Keratinocyte (primary cell): ENCODE data around the gene CAPN11. TPM values are rescaled to one million over a fixed set of nuclear protein-coding genes. Genes with fewer than 3 reads are reported as not detected.

Experiments
- DNase-seq: peaks from one replicate; pipeline ENCODE4 v3.0.0-alpha.2; 2011; ENCODE audit warnings: low read depth, missing footprints, low spot score
- FAIRE-seq: peaks from 2 replicates; lab custom pipeline; 2011; peaks lifted over from hg19 to GRCh38; lab: Jason Lieb, UNC
- H2AFZ ChIP-seq: 2 replicates; pipeline ENCODE4 v1.6.0; 2012; ENCODE audit warnings: low read length, control low read depth, inconsistent platforms; ENCODE audit not compliant: control insufficient read depth
- H3K27ac ChIP-seq: 2 replicates; pipeline ENCODE4 v1.5.1; 2011; ENCODE audit warnings: low read length; ENCODE audit not compliant: control insufficient read depth, insufficient read depth
- H3K27me3 ChIP-seq: 3 replicates; pipeline ENCODE4 v1.6.0; 2011; ENCODE audit warnings: low read length; ENCODE audit not compliant: control insufficient read depth, insufficient read depth; ENCODE audit errors: extremely low read depth
- H3K36me3 ChIP-seq, 2 experiments: 2 replicates in 1 of 2; 3 replicates in 1 of 2; pipeline ENCODE4 v1.5.1; 2011; ENCODE audit warnings: low read length in 2 of 2, mild to moderate bottlenecking in 1 of 2; ENCODE audit not compliant: control insufficient read depth in 2 of 2, insufficient read depth in 2 of 2; ENCODE audit errors: extremely low read depth in 1 of 2
- H3K4me1 ChIP-seq: 3 replicates; pipeline ENCODE4 v1.5.1; 2011; ENCODE audit warnings: low read length; ENCODE audit not compliant: control insufficient read depth, insufficient read depth; ENCODE audit errors: extremely low read depth
- H3K4me2 ChIP-seq: 3 replicates; pipeline ENCODE4 v1.6.0; 2011; ENCODE audit warnings: low read depth, low read length; ENCODE audit not compliant: control insufficient read depth, insufficient read depth; ENCODE audit errors: extremely low read depth
- H3K4me3 ChIP-seq, 3 experiments: fragments of 200-600 bp in 1 of 3; sonication (generic) in 1 of 3; 2 replicates in 2 of 3; 3 replicates in 1 of 3; pipeline ENCODE4 v1.5.1; 2011 to 2016; ENCODE audit warnings: low read length in 3 of 3, mild to moderate bottlenecking in 3 of 3, control low read depth in 2 of 3, inconsistent platforms in 1 of 3, low read depth in 1 of 3, mixed read lengths in 1 of 3, mixed run types in 1 of 3, moderate library complexity in 1 of 3; ENCODE audit not compliant: control insufficient read depth in 2 of 3, insufficient read depth in 2 of 3; ENCODE audit errors: extremely low read depth in 1 of 3
- H3K79me2 ChIP-seq: 2 replicates; pipeline ENCODE4 v1.6.0; 2012; ENCODE audit warnings: low read length; ENCODE audit not compliant: control insufficient read depth, insufficient read depth
- H3K9ac ChIP-seq: 3 replicates; pipeline ENCODE4 v1.6.0; 2011; ENCODE audit warnings: low read length; ENCODE audit not compliant: control insufficient read depth, insufficient read depth; ENCODE audit errors: extremely low read depth
- H3K9me1 ChIP-seq: 3 replicates; pipeline ENCODE4 v1.6.0; 2011; ENCODE audit warnings: low read length; ENCODE audit not compliant: control insufficient read depth, insufficient read depth; ENCODE audit errors: extremely low read depth
- H3K9me3 ChIP-seq: 2 replicates; pipeline ENCODE4 v1.5.1; 2012; ENCODE audit warnings: low read depth, low read length; ENCODE audit not compliant: control insufficient read depth
- H4K20me1 ChIP-seq: 3 replicates; pipeline ENCODE4 v1.6.0; 2011; ENCODE audit warnings: low read length; ENCODE audit not compliant: control insufficient read depth, insufficient read depth; ENCODE audit errors: extremely low read depth
- EZH2 ChIP-seq: IDR thresholded peaks from one replicate; pipeline ENCODE4 v1.6.1; 2012; ENCODE audit warnings: inconsistent platforms, mild to moderate bottlenecking, low read length, moderate library complexity
- dilution Hi-C: fragments of 300-500 bp; cut with MboI; formaldehyde crosslinking; loops from one replicate; pipeline ENCODE4 v1.7.0; 2020; ENCODE audit warnings: low sequenced_read_pairs; ENCODE audit not compliant: extremely low pct_ligation_motif_present
- polyA plus RNA-seq, 5 experiments: library from polyadenylated mRNA; depleted of rRNA in 3 of 5; stranded (reverse) in 3 of 5; stranded (forward) in 1 of 5; unstranded in 1 of 5; fragments of >200 nt; gene quantifications; 1 replicate in 1 of 5; 2 replicates in 3 of 5; 3 replicates in 1 of 5; pipeline versions ENCODE4 v1.2.1 to v1.2.3, GENCODE V29; 2011 to 2012; ENCODE audit warnings: missing spikeins in 2 of 5, low read depth in 1 of 5, low replicate concordance in 1 of 5
- TF ChIP-seq, protein P1 (sequence below), 3 experiments: IDR thresholded peaks in 1 of 3; conservative IDR thresholded peaks in 1 of 3; optimal IDR thresholded peaks in 1 of 3; 2 replicates in 2 of 3; 3 replicates in 1 of 3; pipeline versions ENCODE3 to v1.5.1; 2011; ENCODE audit warnings: low read length in 3 of 3, mild to moderate bottlenecking in 3 of 3, moderate library complexity in 2 of 3, control low read depth in 1 of 3, inconsistent platforms in 1 of 3; ENCODE audit not compliant: insufficient read depth in 2 of 3; ENCODE audit errors: extremely low read depth in 1 of 3

The CAPN11 gene
- polyA plus RNA-seq, 1 donor (not counting 4 experiments of a cell fraction or from before 2014, with no cell fraction given), result not detected

GRCh38 chr6:44169154-44169553 is 10.5 kb downstream of the CAPN11 start:
- no peaks in the 10 kb centered on the region for H3K79me2 ChIP-seq
- H3K27ac ChIP-seq, result no peak overlapping the region
- peak overlapping the region; percentile 27 for H3K4me2 ChIP-seq
- no peak overlapping the region for H3K9ac ChIP-seq
- no peaks in the 10 kb centered on the region for H3K9me1 ChIP-seq
- no peak overlapping the region for H3K4me3 ChIP-seq
- H3K4me1 ChIP-seq, result peaks cover 16% of the 10 kb centered on the region
- FAIRE-seq (no peak), DNase-seq (no peak)
- H2AFZ ChIP-seq, result no peak overlapping the region
- dilution Hi-C loops, result no loop called here
- H4K20me1 ChIP-seq, result no peaks in the 10 kb centered on the region
- peaks cover 6% of the 10 kb centered on the region for H3K27me3 ChIP-seq
- H3K9me3 ChIP-seq, result no peaks in the 10 kb centered on the region
- TF ChIP-seq EZH2, result no peak
- TF ChIP-seq, protein P1, sequence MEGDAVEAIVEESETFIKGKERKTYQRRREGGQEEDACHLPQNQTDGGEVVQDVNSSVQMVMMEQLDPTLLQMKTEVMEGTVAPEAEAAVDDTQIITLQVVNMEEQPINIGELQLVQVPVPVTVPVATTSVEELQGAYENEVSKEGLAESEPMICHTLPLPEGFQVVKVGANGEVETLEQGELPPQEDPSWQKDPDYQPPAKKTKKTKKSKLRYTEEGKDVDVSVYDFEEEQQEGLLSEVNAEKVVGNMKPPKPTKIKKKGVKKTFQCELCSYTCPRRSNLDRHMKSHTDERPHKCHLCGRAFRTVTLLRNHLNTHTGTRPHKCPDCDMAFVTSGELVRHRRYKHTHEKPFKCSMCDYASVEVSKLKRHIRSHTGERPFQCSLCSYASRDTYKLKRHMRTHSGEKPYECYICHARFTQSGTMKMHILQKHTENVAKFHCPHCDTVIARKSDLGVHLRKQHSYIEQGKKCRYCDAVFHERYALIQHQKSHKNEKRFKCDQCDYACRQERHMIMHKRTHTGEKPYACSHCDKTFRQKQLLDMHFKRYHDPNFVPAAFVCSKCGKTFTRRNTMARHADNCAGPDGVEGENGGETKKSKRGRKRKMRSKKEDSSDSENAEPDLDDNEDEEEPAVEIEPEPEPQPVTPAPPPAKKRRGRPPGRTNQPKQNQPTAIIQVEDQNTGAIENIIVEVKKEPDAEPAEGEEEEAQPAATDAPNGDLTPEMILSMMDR (optimal IDR thresholded peaks at IDR 0.05 in 1 of 3, IDR thresholded peaks at IDR 0.05 in 1 of 3, conservative IDR thresholded peaks at IDR 0.05 in 1 of 3; ENCODE audit: extremely low read depth in 1 of 3, insufficient read depth in 2 of 3, low read length in 3 of 3), result no peak
- H3K36me3 ChIP-seq, result no peaks in the 10 kb centered on the region

DNA sequence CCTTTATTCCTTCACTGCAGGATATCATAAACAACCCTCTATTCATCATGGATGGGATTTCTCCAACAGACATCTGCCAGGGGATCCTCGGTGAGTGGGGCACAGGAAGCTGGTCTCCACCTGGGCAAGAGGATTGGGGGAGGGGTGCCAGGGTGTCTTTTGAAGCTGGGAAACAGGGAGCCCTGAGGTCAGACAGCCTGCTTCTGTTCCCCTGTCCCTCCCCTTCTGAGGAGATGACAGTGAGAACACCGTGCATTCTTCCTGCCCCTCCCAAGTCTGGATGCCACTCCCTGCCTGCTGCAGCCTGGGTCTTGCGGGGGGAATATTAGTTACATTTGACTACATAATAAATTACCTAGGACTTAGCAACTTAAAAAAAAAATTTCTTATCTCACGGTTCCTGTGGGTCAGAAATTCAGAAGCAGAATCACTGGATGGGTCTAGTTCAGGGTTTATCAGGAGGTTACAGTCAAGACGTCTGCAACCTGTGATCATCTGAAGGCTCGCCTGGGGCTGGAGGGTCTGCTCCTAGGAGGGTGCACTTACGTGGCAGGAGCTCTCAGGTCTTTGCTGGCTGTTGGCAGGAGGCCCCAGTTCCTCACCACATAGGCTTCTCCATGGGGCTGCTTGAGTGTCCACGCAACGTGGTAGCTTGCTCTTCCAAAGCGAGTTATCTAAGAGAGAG is 11.4 kb downstream of the CAPN11 start:
- H3K4me2 ChIP-seq, result peak overlapping the region; percentile 37
- FAIRE-seq (no peak), DNase-seq (no peak)
- H3K9me1 ChIP-seq, result no peaks in the 10 kb centered on the region
- peaks cover 6% of the 10 kb centered on the region for H3K27me3 ChIP-seq
- no peaks in the 10 kb centered on the region for H3K79me2 ChIP-seq
- TF ChIP-seq, protein P1 (optimal IDR thresholded peaks at IDR 0.05 in 1 of 3, IDR thresholded peaks at IDR 0.05 in 1 of 3, conservative IDR thresholded peaks at IDR 0.05 in 1 of 3; ENCODE audit: extremely low read depth in 1 of 3, insufficient read depth in 2 of 3, low read length in 3 of 3), result no peak
- TF ChIP-seq EZH2, result no peak
- H3K27ac ChIP-seq, result no peak overlapping the region
- no peak overlapping the region for H3K9ac ChIP-seq
- H2AFZ ChIP-seq, result no peak overlapping the region
- H3K9me3 ChIP-seq, result no peaks in the 10 kb centered on the region
- H3K36me3 ChIP-seq, result no peaks in the 10 kb centered on the region
- peaks cover 16% of the 10 kb centered on the region for H3K4me1 ChIP-seq
- dilution Hi-C loops, result no loop called here
- no peak overlapping the region for H3K4me3 ChIP-seq
- H4K20me1 ChIP-seq, result no peaks in the 10 kb centered on the region
